ACHN (cell line): ENCODE data around the gene RAMP1.
A peak's percentile ranks its signal among the peaks of the same experiment; 100 is the strongest.

Experiments
- DNase-seq: peaks from one replicate; pipeline ENCODE4 v3.0.0-alpha.2; 2015
- in situ Hi-C: cut with HindIII; loops from 2 replicates; pipeline ENCODE4 v1.10.0; 2017; ENCODE audit warnings: low sequenced_read_pairs, low pct_ligation_motif_present, low pct_unique_long_range_greater_than_20kb

Gene RAMP1

DNA sequence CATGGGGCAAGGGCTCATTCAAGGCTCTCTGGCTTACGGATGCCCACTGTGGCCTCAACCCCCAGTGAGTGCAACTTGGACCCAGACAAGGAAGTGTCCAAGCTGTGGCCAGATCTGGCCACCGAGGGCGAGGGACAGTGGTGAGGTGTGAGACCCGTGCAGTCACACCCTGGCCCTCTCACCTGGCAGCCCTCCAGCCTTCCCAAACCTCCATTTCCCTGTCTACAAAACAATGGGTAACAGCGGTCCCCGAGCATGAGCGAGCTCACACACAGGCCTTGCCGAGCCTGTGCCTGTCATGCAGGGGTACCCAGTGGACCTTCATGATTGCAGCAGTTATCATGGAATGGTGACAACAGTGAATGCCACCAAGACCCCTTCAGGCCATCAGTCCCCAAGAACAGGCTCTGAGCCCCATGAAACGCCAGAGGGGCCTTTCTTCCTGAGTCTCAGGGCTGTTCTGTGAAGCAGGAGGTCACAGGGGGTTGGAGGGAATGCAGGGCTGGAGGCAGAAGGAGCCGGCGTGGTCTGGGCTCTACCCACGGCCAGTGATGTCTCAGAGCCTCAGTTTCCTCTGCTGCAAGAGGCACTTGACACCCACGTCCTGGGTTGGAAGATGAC lies 49.8 kb downstream of the RAMP1 start:
- no peak for DNase-seq
- in situ Hi-C loops: no loop called here

- in situ Hi-C loops: no loop called here
These were observed 50.5 kb downstream of the RAMP1 start for GRCh38 chr2:237909801-237910475.

DNA sequence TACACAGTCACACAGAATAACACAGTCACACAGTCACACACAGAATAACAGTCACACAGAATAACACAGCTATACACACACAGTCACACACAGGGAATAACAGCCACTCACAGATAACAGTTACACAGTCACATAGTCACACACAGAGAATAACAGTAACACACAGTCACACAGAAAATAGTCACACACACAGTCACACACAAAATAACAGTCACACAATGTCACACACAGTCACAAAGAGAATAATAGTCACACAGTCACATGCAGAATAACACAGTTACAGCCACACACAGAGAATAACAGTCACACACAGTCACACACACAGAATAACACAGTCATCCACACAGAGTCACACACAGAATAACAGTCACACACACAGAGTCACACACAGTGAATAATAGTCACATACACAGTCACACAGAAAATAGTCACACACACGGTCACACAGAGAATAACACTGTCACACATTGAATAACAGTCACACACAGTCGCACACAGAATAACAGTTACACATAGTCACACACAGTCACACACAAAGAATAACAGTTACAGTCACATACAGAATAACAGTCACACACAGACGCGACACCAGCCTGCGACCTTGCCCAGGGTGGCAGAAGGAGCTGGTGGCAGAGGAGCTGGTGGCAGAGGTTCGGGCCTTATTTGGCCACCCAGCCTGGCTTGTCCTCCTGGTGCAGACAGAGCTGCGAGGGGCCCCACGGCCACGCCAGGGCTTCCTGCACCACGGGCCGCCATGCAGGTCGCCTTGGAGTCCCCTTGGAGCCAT lies 51.3 kb downstream of the RAMP1 start:
- DNase-seq: no peak
- in situ Hi-C loops: no loop called here

More at GRCh38 chr2:237909801-237910475, 50.5 kb downstream of the RAMP1 start:
- DNase-seq: no peak

- in situ Hi-C loops: no loop called here
- DNase-seq: no peak
These were observed 52.1 kb downstream of the RAMP1 start for GRCh38 chr2:237911363-237912017.

- in situ Hi-C loops: no loop called here
- DNase-seq: no peak
These were observed 53.1 kb downstream of the RAMP1 start for GRCh38 chr2:237912271-237913192.

GRCh38 chr2:237913193-237913917 lies 53.9 kb downstream of the RAMP1 start:
- no peak for DNase-seq
- in situ Hi-C loops: no loop called here

- in situ Hi-C loops: no loop called here
- DNase-seq: no peak
These were observed 56.2 kb downstream of the RAMP1 start for GRCh38 chr2:237915576-237915975.

DNA sequence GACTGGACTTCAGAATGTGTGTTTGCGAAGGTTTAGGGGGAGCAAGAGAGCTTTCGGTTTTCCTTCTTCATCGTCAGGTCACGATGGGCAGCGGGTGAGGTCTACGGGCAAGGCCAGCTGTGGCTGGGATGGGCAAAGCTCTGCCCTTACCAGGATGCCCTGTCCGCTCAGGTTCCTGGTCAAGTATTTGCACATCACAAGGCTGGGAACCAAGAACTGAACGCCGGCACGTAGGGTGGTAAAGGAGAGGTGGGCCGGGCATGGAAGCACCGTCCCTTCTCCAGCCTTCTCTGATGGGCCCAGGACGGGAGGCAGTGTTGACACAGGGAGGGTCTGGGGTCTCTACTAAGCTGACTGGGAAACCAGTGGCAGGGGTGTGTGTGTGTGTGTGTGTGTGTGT lies 56.9 kb downstream of the RAMP1 start:
- in situ Hi-C loops: no loop called here
- no peak for DNase-seq

GRCh38 chr2:237917696-237918374 lies 58.4 kb downstream of the RAMP1 start:
- in situ Hi-C loops: no loop called here
- no peak for DNase-seq

- in situ Hi-C loops: no loop called here
- no peak for DNase-seq
These were observed 60.2 kb downstream of the RAMP1 start for GRCh38 chr2:237919593-237919992.

DNA sequence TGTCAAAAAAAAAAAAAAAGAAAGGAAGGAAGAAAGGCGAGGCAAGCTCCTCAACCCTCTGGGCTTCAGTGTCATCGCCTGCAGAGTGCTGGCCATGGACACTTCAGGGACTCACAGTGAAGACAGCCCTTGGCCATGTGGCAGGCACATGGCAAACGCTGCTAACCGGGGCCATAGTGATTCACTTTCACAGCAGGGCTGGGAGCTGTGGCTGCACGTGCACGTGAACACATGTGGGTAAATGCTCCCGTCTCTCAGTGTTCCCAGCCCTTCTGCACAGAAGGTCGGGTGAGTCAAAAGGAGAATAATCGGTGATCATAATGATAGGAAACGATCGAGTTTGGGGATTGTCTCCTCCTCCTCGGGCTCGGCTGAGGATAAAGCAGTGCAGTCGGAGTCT lies 61.2 kb downstream of the RAMP1 start:
- DNase-seq: no peak
- in situ Hi-C loops: no loop called here

DNA sequence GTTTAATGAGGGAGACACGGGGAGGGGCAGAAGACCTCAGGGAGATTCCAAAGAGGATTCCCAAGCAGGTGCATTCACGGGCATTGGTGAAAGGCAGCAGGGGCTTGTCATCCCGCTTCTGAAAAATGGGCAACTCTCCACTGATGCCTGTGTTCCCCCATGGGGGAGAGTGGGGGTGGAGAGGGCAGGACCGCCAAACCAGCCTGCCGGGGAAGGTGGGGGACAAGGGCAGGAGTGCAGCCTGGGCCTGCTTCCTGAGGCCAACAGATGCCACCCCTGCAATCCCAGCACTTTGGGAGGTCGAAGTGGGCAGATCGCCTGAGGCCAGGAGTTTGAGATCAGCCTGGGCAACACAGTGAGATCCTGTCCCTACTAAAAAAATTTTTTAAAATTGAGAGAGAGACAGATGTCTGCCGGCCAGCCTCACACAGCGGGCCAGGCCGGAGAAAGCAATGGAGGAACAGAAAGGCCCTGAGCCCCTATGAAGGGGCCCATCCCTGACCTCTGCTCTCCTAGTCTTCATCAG lies 62.6 kb downstream of the RAMP1 start:
- no peak for DNase-seq
- in situ Hi-C loops: no loop called here

GRCh38 chr2:237922641-237923361 lies 63.4 kb downstream of the RAMP1 start:
- DNase-seq: no peak
- in situ Hi-C loops: no loop called here

GRCh38 chr2:237923481-237924163 lies 64.2 kb downstream of the RAMP1 start:
- DNase-seq: peak; percentile 77
- in situ Hi-C loops: no loop called here

- in situ Hi-C loops: no loop called here
- no peak for DNase-seq
These were observed 64.7 kb downstream of the RAMP1 start for GRCh38 chr2:237924164-237924534.

GRCh38 chr2:237927135-237927534 lies 67.7 kb downstream of the RAMP1 start:
- no peak for DNase-seq
- in situ Hi-C loops: no loop called here
